Astrocyte (in vitro differentiated cells and primary cell): ENCODE measurements around the gene IGF2BP2. TPM values are rescaled to one million over a fixed set of nuclear protein-coding genes. Genes with fewer than 3 reads are reported as not detected.

Experiments used
- DNase-seq: peaks from one replicate; pipeline ENCODE4 v3.0.0-alpha.2; 2010; ENCODE audit warnings: low read depth
- FAIRE-seq: peaks from 2 replicates; lab custom pipeline; 2011; peaks lifted over from hg19 to GRCh38; lab: Jason Lieb, UNC
- H2AFZ ChIP-seq: 2 replicates; pipeline ENCODE4 v1.6.0; 2012; ENCODE audit warnings: low read depth, low read length, inconsistent platforms
- H3K27ac ChIP-seq: 2 replicates; pipeline ENCODE4 v1.5.1; 2011; ENCODE audit warnings: low read depth, low read length, inconsistent platforms
- H3K27me3 ChIP-seq: 2 replicates; pipeline ENCODE4 v1.6.0; 2011; ENCODE audit warnings: low read length, inconsistent platforms; ENCODE audit not compliant: insufficient read depth
- H3K36me3 ChIP-seq: 2 replicates; pipeline ENCODE4 v1.5.1; 2011; ENCODE audit warnings: low read length, inconsistent platforms; ENCODE audit not compliant: insufficient read depth
- H3K4me1 ChIP-seq: 2 replicates; pipeline ENCODE4 v1.5.1; 2011; ENCODE audit warnings: low read length, inconsistent platforms; ENCODE audit not compliant: insufficient read depth
- H3K4me2 ChIP-seq: 2 replicates; pipeline ENCODE4 v1.6.0; 2012; ENCODE audit warnings: low read length, inconsistent platforms
- H3K4me3 ChIP-seq: 2 replicates; pipeline ENCODE4 v1.5.1; 2011; ENCODE audit warnings: low read depth, mild to moderate bottlenecking, low read length, inconsistent platforms; ENCODE audit not compliant: insufficient read depth
- H3K79me2 ChIP-seq: 2 replicates; pipeline ENCODE4 v1.6.0; 2012; ENCODE audit warnings: mild to moderate bottlenecking, low read length, inconsistent platforms; ENCODE audit not compliant: insufficient read depth
- H3K9ac ChIP-seq: 2 replicates; pipeline ENCODE4 v1.6.0; 2012; ENCODE audit warnings: mild to moderate bottlenecking, low read length, inconsistent platforms
- H3K9me3 ChIP-seq: 2 replicates; pipeline ENCODE4 v1.5.1; 2012; ENCODE audit warnings: low read depth, mild to moderate bottlenecking, low read length, inconsistent platforms; ENCODE audit not compliant: insufficient read depth
- H4K20me1 ChIP-seq: 2 replicates; pipeline ENCODE4 v1.6.0; 2012; ENCODE audit warnings: low read length, inconsistent platforms; ENCODE audit not compliant: insufficient read depth
- H3K27ac Mint-ChIP-seq: one replicate; pipeline ENCODE4 v1.8.0; 2021; ENCODE audit warnings: mild to moderate bottlenecking, mixed read lengths; ENCODE audit not compliant: unreplicated experiment
- H3K27me3 Mint-ChIP-seq: one replicate; pipeline ENCODE4 v1.8.0; 2021; ENCODE audit warnings: low read depth, mixed read lengths; ENCODE audit not compliant: unreplicated experiment
- H3K36me3 Mint-ChIP-seq: one replicate; pipeline ENCODE4 v1.8.0; 2021; ENCODE audit warnings: low read depth, mixed read lengths; ENCODE audit not compliant: unreplicated experiment
- H3K4me1 Mint-ChIP-seq: one replicate; pipeline ENCODE4 v1.8.0; 2021; ENCODE audit warnings: low read depth, mixed read lengths; ENCODE audit not compliant: unreplicated experiment
- H3K4me3 Mint-ChIP-seq: one replicate; pipeline ENCODE4 v1.8.0; 2021; ENCODE audit warnings: mild to moderate bottlenecking, moderate library complexity, mixed read lengths; ENCODE audit not compliant: unreplicated experiment
- H3K9me3 Mint-ChIP-seq: one replicate; pipeline ENCODE4 v1.8.0; 2021; ENCODE audit warnings: mild to moderate bottlenecking, mixed read lengths; ENCODE audit not compliant: unreplicated experiment
- EZH2 ChIP-seq: IDR thresholded peaks from 2 replicates; pipeline ENCODE4 v1.6.1; 2012; ENCODE audit warnings: mild to moderate bottlenecking, low read length, inconsistent platforms; ENCODE audit not compliant: insufficient read depth
- total RNA-seq: library from RNA; stranded (reverse); gene quantifications from 2 replicates; pipeline ENCODE4 v1.2.1, GENCODE V29; 2021
- TF ChIP-seq, protein P1 (sequence below): IDR thresholded peaks from 2 replicates; pipeline ENCODE4 v1.5.1; 2011; ENCODE audit warnings: low read depth, mild to moderate bottlenecking, inconsistent platforms, low read length, moderate library complexity; ENCODE audit not compliant: insufficient read depth

The IGF2BP2 gene
- total RNA-seq, 1 donor from 2014 or later = 162 TPM

DNA sequence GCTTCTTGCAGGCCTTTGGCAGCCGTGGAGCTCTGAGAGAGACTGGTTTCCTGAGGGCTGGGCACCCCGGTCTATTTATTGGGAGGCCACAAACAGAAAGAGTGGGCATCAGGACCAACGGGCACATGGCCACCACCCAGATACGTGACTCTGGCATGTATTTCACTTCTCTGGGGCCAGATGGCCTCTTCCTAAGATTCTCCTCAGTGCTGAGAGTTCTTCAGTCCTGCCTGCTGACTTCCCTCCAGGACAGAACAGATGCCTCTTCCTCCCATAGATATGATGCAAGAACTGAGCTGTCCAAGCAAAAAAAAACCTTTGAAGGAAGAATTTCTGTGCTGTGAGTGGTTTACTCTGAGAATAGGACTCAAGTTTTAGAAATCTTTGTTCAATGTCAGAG lies 107.7 kb downstream of the IGF2BP2 start:
- Histone ChIP-seq H3K9ac (peak overlapping the region; percentile 46), H3K36me3 (no peaks in the 10 kb centered on the region), H3K4me2 (peak overlapping the region; percentile 38), H2AFZ (no peak overlapping the region), H3K27me3 (no peaks in the 10 kb centered on the region), H3K79me2 (peaks cover 88% of the 10 kb centered on the region), H3K4me1 (peaks cover 35% of the 10 kb centered on the region), H3K9me3 (no peaks in the 10 kb centered on the region), H3K4me3 (no peak overlapping the region), H4K20me1 (peaks cover 45% of the 10 kb centered on the region), H3K27ac (peak overlapping the region; percentile 53)
- peak overlapping the region; percentile 87 for H3K27ac Mint-ChIP-seq
- H3K4me1 Mint-ChIP-seq = peaks cover 79% of the 10 kb centered on the region
- peak; percentile 76 for FAIRE-seq
- H3K4me3 Mint-ChIP-seq = peak overlapping the region; percentile 22
- peak; percentile 81 for DNase-seq
- H3K27me3 Mint-ChIP-seq = no peaks in the 10 kb centered on the region
- peaks cover 11% of the 10 kb centered on the region for H3K36me3 Mint-ChIP-seq
- TF ChIP-seq, protein P1, sequence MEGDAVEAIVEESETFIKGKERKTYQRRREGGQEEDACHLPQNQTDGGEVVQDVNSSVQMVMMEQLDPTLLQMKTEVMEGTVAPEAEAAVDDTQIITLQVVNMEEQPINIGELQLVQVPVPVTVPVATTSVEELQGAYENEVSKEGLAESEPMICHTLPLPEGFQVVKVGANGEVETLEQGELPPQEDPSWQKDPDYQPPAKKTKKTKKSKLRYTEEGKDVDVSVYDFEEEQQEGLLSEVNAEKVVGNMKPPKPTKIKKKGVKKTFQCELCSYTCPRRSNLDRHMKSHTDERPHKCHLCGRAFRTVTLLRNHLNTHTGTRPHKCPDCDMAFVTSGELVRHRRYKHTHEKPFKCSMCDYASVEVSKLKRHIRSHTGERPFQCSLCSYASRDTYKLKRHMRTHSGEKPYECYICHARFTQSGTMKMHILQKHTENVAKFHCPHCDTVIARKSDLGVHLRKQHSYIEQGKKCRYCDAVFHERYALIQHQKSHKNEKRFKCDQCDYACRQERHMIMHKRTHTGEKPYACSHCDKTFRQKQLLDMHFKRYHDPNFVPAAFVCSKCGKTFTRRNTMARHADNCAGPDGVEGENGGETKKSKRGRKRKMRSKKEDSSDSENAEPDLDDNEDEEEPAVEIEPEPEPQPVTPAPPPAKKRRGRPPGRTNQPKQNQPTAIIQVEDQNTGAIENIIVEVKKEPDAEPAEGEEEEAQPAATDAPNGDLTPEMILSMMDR = no peak
- no peak for TF ChIP-seq EZH2
- H3K9me3 Mint-ChIP-seq = no peaks in the 10 kb centered on the region

DNA sequence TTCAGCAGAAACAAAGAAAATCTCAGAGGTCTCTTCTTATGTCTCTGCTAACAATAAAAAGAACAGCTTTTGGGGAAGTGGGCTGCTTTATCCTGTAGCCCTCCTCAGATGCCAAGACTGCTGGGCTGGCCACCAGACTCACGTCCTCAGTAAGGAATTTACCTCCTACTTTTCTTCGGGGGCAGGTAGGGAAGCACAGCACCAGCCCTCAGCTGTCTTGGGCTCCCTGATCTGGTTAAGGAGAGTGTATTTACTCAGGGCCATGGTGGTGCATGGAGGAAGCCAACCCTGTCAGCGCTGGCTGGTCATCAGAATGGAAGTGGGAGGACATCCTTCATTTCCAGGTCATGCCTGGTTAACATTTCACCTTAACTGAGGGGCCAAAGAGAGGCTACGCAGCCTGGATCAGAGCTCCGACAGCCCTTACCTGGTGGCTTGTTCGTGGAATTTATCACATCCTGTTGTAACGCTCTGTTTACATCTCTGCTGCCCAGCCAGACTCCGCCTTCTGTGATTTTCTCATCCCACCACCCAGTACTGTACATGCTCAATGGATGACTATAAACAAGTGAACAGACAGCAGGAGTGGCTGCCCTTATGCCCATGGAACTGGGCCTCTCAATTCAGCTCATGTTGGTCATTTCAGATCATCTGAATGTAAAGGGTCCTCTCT lies 108.3 kb downstream of the IGF2BP2 start:
- no peak for TF ChIP-seq EZH2
- TF ChIP-seq, protein P1 = no peak
- H3K27me3 Mint-ChIP-seq = no peaks in the 10 kb centered on the region
- no peak for FAIRE-seq
- H3K9me3 ChIP-seq = no peaks in the 10 kb centered on the region
- peaks cover 37% of the 10 kb centered on the region for H3K4me1 ChIP-seq
- H4K20me1 ChIP-seq = peaks cover 46% of the 10 kb centered on the region
- peaks cover 11% of the 10 kb centered on the region for H3K36me3 Mint-ChIP-seq
- H3K27ac Mint-ChIP-seq = peak overlapping the region; percentile 87
- H3K36me3 ChIP-seq = no peaks in the 10 kb centered on the region
- H3K4me3 Mint-ChIP-seq = peak overlapping the region; percentile 12
- H3K27me3 ChIP-seq = no peaks in the 10 kb centered on the region
- H3K4me1 Mint-ChIP-seq = peaks cover 82% of the 10 kb centered on the region
- peak overlapping the region; percentile 46 for H3K9ac ChIP-seq
- peaks cover 88% of the 10 kb centered on the region for H3K79me2 ChIP-seq
- H2AFZ ChIP-seq = no peak overlapping the region
- no peak for DNase-seq
- no peak overlapping the region for H3K4me3 ChIP-seq
- peak overlapping the region; percentile 38 for H3K4me2 ChIP-seq
- H3K27ac ChIP-seq = peak overlapping the region; percentile 53
- H3K9me3 Mint-ChIP-seq = no peaks in the 10 kb centered on the region

DNA sequence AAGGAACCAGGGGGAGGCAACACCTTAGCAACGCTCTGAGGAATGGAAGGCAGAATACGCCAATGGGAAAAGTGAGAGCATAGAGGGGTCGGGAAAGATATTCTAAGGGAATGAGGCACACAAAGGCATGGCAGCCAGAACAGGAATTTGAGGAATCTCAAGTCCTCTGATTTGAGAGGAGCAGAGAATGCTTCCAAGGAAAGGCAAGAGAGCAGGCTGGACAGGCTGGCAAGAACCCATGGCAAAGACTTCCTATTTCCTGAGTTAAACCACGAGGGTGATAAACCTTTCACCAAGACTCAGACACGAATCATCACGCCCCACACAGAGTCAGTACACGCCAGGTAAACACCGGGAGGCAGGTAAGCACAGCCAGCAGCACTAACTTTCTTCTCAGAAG lies 109.8 kb downstream of the IGF2BP2 start:
- peak overlapping the region; percentile 10 for H3K27ac ChIP-seq
- peaks cover 90% of the 10 kb centered on the region for H3K79me2 ChIP-seq
- Mint-ChIP-seq H3K27me3 (no peaks in the 10 kb centered on the region), H3K9me3 (no peaks in the 10 kb centered on the region), H3K4me1 (peaks cover 83% of the 10 kb centered on the region), H3K4me3 (peak overlapping the region; percentile 46), H3K36me3 (peaks cover 11% of the 10 kb centered on the region), H3K27ac (peak overlapping the region; percentile 87)
- H3K9ac ChIP-seq = peak overlapping the region; percentile 12
- H3K4me3 ChIP-seq = no peak overlapping the region
- FAIRE-seq = peak; percentile 81
- no peaks in the 10 kb centered on the region for H3K27me3 ChIP-seq
- DNase-seq = peak; percentile 74
- H3K4me2 ChIP-seq = peak overlapping the region; percentile 47
- H3K36me3 ChIP-seq = no peaks in the 10 kb centered on the region
- TF ChIP-seq, protein P1 = no peak
- no peak for TF ChIP-seq EZH2
- no peak overlapping the region for H2AFZ ChIP-seq
- H3K4me1 ChIP-seq = peaks cover 42% of the 10 kb centered on the region
- peaks cover 50% of the 10 kb centered on the region for H4K20me1 ChIP-seq
- H3K9me3 ChIP-seq = no peaks in the 10 kb centered on the region
